Fibroblast of skin of scalp (primary cell): ENCODE results near the gene CNNM3.

ENCODE experiments used
- DNase-seq: peaks from one replicate; pipeline ENCODE4 v3.0.0-alpha.2; 2013

Gene CNNM3

GRCh38 chr2:96866149-96866548 is 50.1 kb downstream of the CNNM3 start:
- DNase-seq, result no peak

- no peak for DNase-seq
Measured at GRCh38 chr2:96866586-96866985, 50.5 kb downstream of the CNNM3 start.

- DNase-seq, result no peak
Measured at GRCh38 chr2:96866986-96867755, 51.1 kb downstream of the CNNM3 start.

- DNase-seq, result no peak
Measured at GRCh38 chr2:96867756-96868554, 51.9 kb downstream of the CNNM3 start.

GRCh38 chr2:96868555-96869280 is 52.6 kb downstream of the CNNM3 start:
- DNase-seq, result peak; percentile 94

- DNase-seq, result peak; percentile 81
Measured at GRCh38 chr2:96869281-96869821, 53.3 kb downstream of the CNNM3 start.

- peak; percentile 43 for DNase-seq
Measured at GRCh38 chr2:96869822-96870625, 54.0 kb downstream of the CNNM3 start, which contains the start of gene SEMA4C. Gene SEMA4C, minus strand, starts transcription at chr2:96870080. Its CDS starts 2,194 bp downstream, at chr2:96867886.

GRCh38 chr2:96870626-96871255 is 54.7 kb downstream of the CNNM3 start:
- no peak for DNase-seq

- DNase-seq, result peak; percentile 11
Measured at GRCh38 chr2:96872591-96873349, 56.7 kb downstream of the CNNM3 start.

GRCh38 chr2:96873651-96874096 is 57.6 kb downstream of the CNNM3 start:
- DNase-seq, result no peak

GRCh38 chr2:96874198-96874831 is 58.2 kb downstream of the CNNM3 start:
- DNase-seq, result no peak

- DNase-seq, result no peak
Measured at GRCh38 chr2:96875498-96876268, 59.6 kb downstream of the CNNM3 start.

- DNase-seq, result peak; percentile 54
Measured at GRCh38 chr2:96876269-96877041, 60.4 kb downstream of the CNNM3 start.

- DNase-seq, result no peak
Measured at GRCh38 chr2:96877042-96877451, 61.0 kb downstream of the CNNM3 start.

GRCh38 chr2:96877631-96878092 is 61.6 kb downstream of the CNNM3 start:
- DNase-seq, result no peak

- no peak for DNase-seq
Measured at GRCh38 chr2:96878171-96878570, 62.1 kb downstream of the CNNM3 start.

GRCh38 chr2:96878796-96879544 is 62.9 kb downstream of the CNNM3 start:
- DNase-seq, result no peak
